ENCODE measurements around the gene TBC1D8B. TPM values are rescaled to one million over a fixed set of nuclear protein-coding genes. Genes with fewer than 3 reads are reported as not detected.

The TBC1D8B gene
- total and polyA plus RNA-seq, 2 of the 13 experiments (the other 11 are each of a cell fraction or from before 2014, with no cell fraction given), result 6.2 to 7.2 TPM

- TF ChIP-seq NCOA2 (CRISPR knock-in tag; IDR thresholded peaks at IDR 0.05) (no peak), BORCS8-MEF2B (CRISPR knock-in tag; IDR thresholded peaks at IDR 0.05) (peak; percentile 24; the same call in 1 of the 2 replicates), RCOR2 (CRISPR knock-in tag; IDR thresholded peaks at IDR 0.05) (no peak), PATZ1 (CRISPR knock-in tag; IDR thresholded peaks at IDR 0.05) (peak; percentile 71), ZBTB43 (CRISPR knock-in tag; conservative IDR thresholded peaks at IDR 0.05) (no peak), CC2D1A (CRISPR knock-in tag; IDR thresholded peaks at IDR 0.05) (no peak), ZNF101 (CRISPR knock-in tag; IDR thresholded peaks at IDR 0.05; ENCODE audit: borderline replicate concordance, low read depth) (no peak), CBX1 (IDR thresholded peaks at IDR 0.05; ENCODE audit: low read depth) (no peak), ZNF121 (CRISPR knock-in tag; IDR thresholded peaks at IDR 0.05) (no peak), MIXL1 (CRISPR knock-in tag; IDR thresholded peaks at IDR 0.05) (no peak), ZNF576 (CRISPR knock-in tag; IDR thresholded peaks at IDR 0.05) (no peak), ZNF33A (CRISPR knock-in tag; IDR thresholded peaks at IDR 0.05; ENCODE audit: borderline replicate concordance) (no peak), TEF (CRISPR knock-in tag; IDR thresholded peaks at IDR 0.05) (no peak), ASH2L (IDR thresholded peaks at IDR 0.05; ENCODE audit: insufficient read length, low read depth, low read length) (peak; percentile 55), SRSF1 (optimal IDR thresholded peaks at IDR 0.05; ENCODE audit: low read depth, low read length) (no peak), BCL6 (CRISPR knock-in tag; IDR thresholded peaks at IDR 0.05) (no peak), DRAP1 (CRISPR knock-in tag; IDR thresholded peaks at IDR 0.05) (peak; percentile 53; the same call in 1 of the 2 replicates), HNRNPLL (IDR thresholded peaks at IDR 0.05; ENCODE audit: low read depth, low read length, poor library complexity, severe bottlenecking) (no peak), CREB1 (IDR thresholded peaks at IDR 0.05) (peak; percentile 17; the same call in 1 of the 2 replicates), CREB1 (CRISPR knock-in tag; IDR thresholded peaks at IDR 0.05) (peak; percentile 91), ZNF326 (CRISPR knock-in tag; IDR thresholded peaks at IDR 0.05; ENCODE audit: borderline replicate concordance) (no peak), CENPBD1 (CRISPR knock-in tag; IDR thresholded peaks at IDR 0.05; ENCODE audit: borderline replicate concordance, low read depth) (no peak), ZNF557 (CRISPR knock-in tag; IDR thresholded peaks at IDR 0.05) (no peak), ZNF343 (CRISPR knock-in tag; IDR thresholded peaks at IDR 0.05) (no peak), RAD51 (IDR thresholded peaks at IDR 0.05; ENCODE audit: borderline replicate concordance) (no peak), ZNF615 (CRISPR knock-in tag; IDR thresholded peaks at IDR 0.05; ENCODE audit: borderline replicate concordance) (no peak)
Measured at GRCh38 chrX:106802388-106803275, at the start of gene TBC1D8B (continued).

All from HepG2 (cell line).